ENCODE results near the gene RNF17.
"Not testable (repeated sequence)": the region's sequence is repeated elsewhere in the genome, so short reads cannot be mapped to it uniquely, and the experiment has no call there.

Gene RNF17

GRCh38 chr13:24822640-24823039 is 58.7 kb downstream of the RNF17 start (continued):
- TF ChIP-seq KLF9 (tag by site-specific recombination; IDR thresholded peaks at IDR 0.05; ENCODE audit: low read depth) (no peak), ZNF274 (IDR thresholded peaks at IDR 0.05; ENCODE audit: low read length) (no peak), ZNF274 (tag by site-specific recombination; IDR thresholded peaks at IDR 0.05; ENCODE audit: borderline replicate concordance) (no peak)
- TF ChIP-seq, protein P1, sequence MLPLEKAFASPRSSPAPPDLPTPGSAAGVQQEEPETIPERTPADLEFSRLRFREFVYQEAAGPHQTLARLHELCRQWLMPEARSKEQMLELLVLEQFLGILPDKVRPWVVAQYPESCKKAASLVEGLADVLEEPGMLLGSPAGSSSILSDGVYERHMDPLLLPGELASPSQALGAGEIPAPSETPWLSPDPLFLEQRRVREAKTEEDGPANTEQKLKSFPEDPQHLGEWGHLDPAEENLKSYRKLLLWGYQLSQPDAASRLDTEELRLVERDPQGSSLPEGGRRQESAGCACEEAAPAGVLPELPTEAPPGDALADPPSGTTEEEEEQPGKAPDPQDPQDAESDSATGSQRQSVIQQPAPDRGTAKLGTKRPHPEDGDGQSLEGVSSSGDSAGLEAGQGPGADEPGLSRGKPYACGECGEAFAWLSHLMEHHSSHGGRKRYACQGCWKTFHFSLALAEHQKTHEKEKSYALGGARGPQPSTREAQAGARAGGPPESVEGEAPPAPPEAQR (tag by site-specific recombination; IDR thresholded peaks at IDR 0.05): no peak

DNA sequence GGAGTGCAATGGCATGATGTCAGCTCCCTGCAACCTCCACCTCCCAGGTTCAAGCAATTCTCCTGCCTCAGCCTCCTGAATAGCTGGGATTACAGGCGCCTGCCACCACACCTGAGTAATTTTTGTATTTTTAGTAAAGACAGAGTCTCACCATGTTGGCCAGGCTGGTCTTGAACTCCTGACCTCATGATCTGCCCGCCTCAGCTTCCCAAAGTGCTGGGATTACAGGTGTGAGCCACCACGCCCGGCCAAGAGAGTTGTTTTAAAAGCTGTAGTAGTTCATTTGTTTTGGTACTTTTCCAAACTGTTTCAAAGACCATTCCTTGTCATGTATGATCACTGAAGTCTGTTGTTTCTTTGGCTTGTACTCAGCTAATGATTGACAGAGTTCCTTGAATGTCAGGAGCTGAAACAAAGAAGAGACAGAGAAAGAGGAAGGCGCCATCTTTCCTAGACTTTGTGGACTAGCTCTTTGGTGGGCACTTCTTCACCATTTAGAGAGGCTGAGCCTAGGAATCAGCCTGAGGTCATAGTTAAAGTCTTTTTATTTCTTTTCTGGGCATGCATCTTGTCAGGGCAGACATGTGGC is 59.2 kb downstream of the RNF17 start:
- H3K9me3 ChIP-seq (ENCODE audit: control insufficient read depth, insufficient read depth, low read depth, low read length); H3K4me1 ChIP-seq (ENCODE audit: control insufficient read depth, insufficient read depth, low read length); POLR2A ChIA-PET; H3K4me3 ChIP-seq (ENCODE audit: low read depth, low read length); H3K27ac ChIP-seq (ENCODE audit: extremely low read depth, low read depth, low read length); H3K36me3 ChIP-seq (ENCODE audit: control insufficient read depth in 2 of 2, insufficient read depth in 1 of 2, low read length in 2 of 2); CTCF ChIA-PET: not testable (repeated sequence)

DNA sequence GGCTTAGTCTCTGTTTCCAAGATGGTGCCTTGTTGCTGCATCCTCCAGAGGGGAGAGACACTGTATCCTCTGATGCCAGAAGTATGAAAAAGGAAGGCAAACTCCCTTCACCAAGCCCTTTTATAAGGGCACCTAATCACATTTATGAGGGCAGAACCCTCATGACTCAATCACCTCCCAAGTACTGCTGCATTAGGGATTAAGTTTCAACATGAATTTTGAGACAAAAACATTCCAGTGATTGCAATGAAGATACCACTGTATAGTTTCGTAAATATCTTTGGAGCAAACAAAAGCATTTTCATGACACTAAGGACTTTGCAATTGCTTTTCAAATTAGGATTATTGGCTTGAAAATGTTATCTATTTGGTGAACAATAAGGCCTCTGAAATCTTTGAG is 63.8 kb downstream of the RNF17 start:
- no peaks in the 10 kb centered on the region for H3K9me3 ChIP-seq (ENCODE audit: control insufficient read depth, insufficient read depth, low read depth, low read length)
- CTCF ChIA-PET: no interaction called here
- H3K27ac ChIP-seq (ENCODE audit: extremely low read depth, low read depth, low read length): no peak overlapping the region
- H3K4me1 ChIP-seq (ENCODE audit: control insufficient read depth, insufficient read depth, low read length): no peaks in the 10 kb centered on the region
- no peaks in the 10 kb centered on the region for H3K36me3 ChIP-seq (ENCODE audit: control insufficient read depth in 2 of 2, insufficient read depth in 1 of 2, low read length in 2 of 2)
- TF ChIP-seq EGR2 (tag by site-specific recombination; IDR thresholded peaks at IDR 0.05; ENCODE audit: low read depth) (no peak), ZNF2 (tag by site-specific recombination; IDR thresholded peaks at IDR 0.05) (no peak), ZNF221 (tag by site-specific recombination; IDR thresholded peaks at IDR 0.05; ENCODE audit: borderline replicate concordance) (no peak), ZBTB21 (tag by site-specific recombination; IDR thresholded peaks at IDR 0.05) (no peak)
- POLR2A ChIA-PET: no interaction called here
- no peak overlapping the region for H3K4me3 ChIP-seq (ENCODE audit: low read depth, low read length)

DNA sequence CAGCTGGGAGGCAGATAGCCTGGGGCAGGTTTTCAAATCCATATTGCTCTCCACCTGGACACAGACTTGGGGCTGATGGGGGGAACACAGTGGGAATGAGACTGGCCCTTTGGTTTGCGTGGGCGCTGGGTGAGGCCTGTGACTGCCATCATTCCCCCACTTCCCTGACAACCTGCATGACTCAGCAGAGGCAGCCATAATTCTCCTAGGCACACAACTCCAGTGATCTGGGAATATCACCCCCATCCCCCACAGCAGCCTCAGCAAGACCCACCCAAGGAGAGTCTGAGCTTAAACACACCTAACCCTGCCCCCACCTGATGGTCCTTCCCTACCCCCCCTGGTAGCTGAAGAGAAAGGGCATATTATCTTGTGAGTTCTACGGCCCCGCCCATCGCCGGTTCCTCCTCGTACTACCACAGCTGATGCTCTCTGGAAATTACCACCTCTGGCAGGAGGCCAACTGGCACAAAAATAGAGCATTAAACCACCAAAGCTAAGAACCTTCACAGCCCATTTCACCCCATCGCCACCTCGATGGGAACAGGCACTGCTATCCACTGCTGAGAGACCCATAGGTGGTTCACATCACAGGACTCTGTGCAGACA is 71.0 kb downstream of the RNF17 start:
- no peak overlapping the region for H3K4me3 ChIP-seq (ENCODE audit: low read depth, low read length)
- no peaks in the 10 kb centered on the region for H3K36me3 ChIP-seq (ENCODE audit: control insufficient read depth in 2 of 2, insufficient read depth in 1 of 2, low read length in 2 of 2)
- H3K9me3 ChIP-seq (ENCODE audit: control insufficient read depth, insufficient read depth, low read depth, low read length): no peaks in the 10 kb centered on the region
- TF ChIP-seq YY2 (tag by site-specific recombination; IDR thresholded peaks at IDR 0.05): peak; percentile 54; the same call in 1 of the 2 replicates
- no peak for TF ChIP-seq ZNF18 (tag by site-specific recombination; IDR thresholded peaks at IDR 0.05)
- TF ChIP-seq, protein P2, sequence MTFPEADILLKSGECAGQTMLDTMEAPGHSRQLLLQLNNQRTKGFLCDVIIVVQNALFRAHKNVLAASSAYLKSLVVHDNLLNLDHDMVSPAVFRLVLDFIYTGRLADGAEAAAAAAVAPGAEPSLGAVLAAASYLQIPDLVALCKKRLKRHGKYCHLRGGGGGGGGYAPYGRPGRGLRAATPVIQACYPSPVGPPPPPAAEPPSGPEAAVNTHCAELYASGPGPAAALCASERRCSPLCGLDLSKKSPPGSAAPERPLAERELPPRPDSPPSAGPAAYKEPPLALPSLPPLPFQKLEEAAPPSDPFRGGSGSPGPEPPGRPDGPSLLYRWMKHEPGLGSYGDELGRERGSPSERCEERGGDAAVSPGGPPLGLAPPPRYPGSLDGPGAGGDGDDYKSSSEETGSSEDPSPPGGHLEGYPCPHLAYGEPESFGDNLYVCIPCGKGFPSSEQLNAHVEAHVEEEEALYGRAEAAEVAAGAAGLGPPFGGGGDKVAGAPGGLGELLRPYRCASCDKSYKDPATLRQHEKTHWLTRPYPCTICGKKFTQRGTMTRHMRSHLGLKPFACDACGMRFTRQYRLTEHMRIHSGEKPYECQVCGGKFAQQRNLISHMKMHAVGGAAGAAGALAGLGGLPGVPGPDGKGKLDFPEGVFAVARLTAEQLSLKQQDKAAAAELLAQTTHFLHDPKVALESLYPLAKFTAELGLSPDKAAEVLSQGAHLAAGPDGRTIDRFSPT (tag by site-specific recombination; IDR thresholded peaks at IDR 0.05): no peak
- no peak for TF ChIP-seq ZNF776 (tag by site-specific recombination; IDR thresholded peaks at IDR 0.05; ENCODE audit: borderline replicate concordance)
- TF ChIP-seq ZNF837 (tag by site-specific recombination; IDR thresholded peaks at IDR 0.05): no peak
- no peak for TF ChIP-seq ZNF707 (tag by site-specific recombination; IDR thresholded peaks at IDR 0.05)
- 0 out of 2 replicates have a peak, but pooled peaks have one; percentile 8 for TF ChIP-seq KLF1 (tag by site-specific recombination; IDR thresholded peaks at IDR 0.05)
- no peak for TF ChIP-seq ZNF792 (tag by site-specific recombination; IDR thresholded peaks at IDR 0.05)
- TF ChIP-seq, protein P3, sequence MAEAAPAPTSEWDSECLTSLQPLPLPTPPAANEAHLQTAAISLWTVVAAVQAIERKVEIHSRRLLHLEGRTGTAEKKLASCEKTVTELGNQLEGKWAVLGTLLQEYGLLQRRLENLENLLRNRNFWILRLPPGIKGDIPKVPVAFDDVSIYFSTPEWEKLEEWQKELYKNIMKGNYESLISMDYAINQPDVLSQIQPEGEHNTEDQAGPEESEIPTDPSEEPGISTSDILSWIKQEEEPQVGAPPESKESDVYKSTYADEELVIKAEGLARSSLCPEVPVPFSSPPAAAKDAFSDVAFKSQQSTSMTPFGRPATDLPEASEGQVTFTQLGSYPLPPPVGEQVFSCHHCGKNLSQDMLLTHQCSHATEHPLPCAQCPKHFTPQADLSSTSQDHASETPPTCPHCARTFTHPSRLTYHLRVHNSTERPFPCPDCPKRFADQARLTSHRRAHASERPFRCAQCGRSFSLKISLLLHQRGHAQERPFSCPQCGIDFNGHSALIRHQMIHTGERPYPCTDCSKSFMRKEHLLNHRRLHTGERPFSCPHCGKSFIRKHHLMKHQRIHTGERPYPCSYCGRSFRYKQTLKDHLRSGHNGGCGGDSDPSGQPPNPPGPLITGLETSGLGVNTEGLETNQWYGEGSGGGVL (tag by site-specific recombination; IDR thresholded peaks at IDR 0.05): 0 out of 2 replicates have a peak, but pooled peaks have one; percentile 8
- no peak overlapping the region for H3K27ac ChIP-seq (ENCODE audit: extremely low read depth, low read depth, low read length)
- ChIA-PET CTCF (no interaction called here), POLR2A (no interaction called here)
- no peaks in the 10 kb centered on the region for H3K4me1 ChIP-seq (ENCODE audit: control insufficient read depth, insufficient read depth, low read length)

GRCh38 chr13:24837528-24837927 is 73.6 kb downstream of the RNF17 start:
- CTCF ChIA-PET, POLR2A ChIA-PET: not testable (repeated sequence)

More at GRCh38 chr13:24837528-24837927, 73.6 kb downstream of the RNF17 start:
- not testable (repeated sequence) for H3K4me3 ChIP-seq (ENCODE audit: low read depth, low read length); H3K36me3 ChIP-seq (ENCODE audit: control insufficient read depth in 2 of 2, insufficient read depth in 1 of 2, low read length in 2 of 2); H3K4me1 ChIP-seq (ENCODE audit: control insufficient read depth, insufficient read depth, low read length); H3K27ac ChIP-seq (ENCODE audit: extremely low read depth, low read depth, low read length); H3K9me3 ChIP-seq (ENCODE audit: control insufficient read depth, insufficient read depth, low read depth, low read length)
